NCI-H226 (cell line): ENCODE results near the gene HRC.

ENCODE experiments used
- DNase-seq: peaks from one replicate; pipeline ENCODE4 v3.0.0-alpha.2; 2015

The HRC gene

DNA sequence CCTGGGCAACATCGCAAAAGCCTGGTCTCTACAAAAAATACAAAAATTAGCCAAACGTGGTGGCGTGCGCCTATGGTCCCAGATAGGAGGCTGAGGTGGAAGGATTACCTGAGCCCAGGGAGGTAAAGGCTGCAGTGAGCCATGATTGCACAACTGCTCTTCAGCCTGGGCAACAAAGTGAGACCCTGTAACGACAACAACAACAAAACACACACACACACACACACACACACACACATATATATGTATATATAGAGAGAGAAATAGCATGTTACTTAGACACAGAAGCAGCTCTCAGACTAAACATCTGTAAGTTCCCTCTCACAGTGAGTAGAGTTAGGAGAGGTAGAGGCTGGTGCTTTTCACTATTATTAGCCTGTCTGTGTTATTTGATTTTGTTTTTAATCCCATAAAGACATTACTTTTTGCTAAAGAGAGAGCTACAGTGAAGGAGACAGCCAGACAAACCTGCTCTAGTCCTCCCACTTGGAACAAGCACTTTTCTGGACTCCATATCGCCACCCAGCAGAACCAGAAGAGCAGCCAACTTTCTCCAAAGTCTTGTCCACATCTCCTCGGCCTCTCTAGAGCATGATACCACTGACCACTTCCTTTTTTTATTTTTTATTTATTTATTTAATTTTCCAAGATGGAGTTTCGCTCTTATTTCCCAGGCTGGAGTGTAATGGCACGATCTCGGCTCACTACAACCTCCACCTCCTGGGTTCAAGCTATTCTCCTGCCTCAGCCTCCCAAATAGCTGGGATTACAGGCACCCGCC is 43.8 kb downstream of the HRC start:
- DNase-seq: no peak

- DNase-seq: no peak
Measured at GRCh38 chr19:49110567-49110966, 44.6 kb downstream of the HRC start.

DNA sequence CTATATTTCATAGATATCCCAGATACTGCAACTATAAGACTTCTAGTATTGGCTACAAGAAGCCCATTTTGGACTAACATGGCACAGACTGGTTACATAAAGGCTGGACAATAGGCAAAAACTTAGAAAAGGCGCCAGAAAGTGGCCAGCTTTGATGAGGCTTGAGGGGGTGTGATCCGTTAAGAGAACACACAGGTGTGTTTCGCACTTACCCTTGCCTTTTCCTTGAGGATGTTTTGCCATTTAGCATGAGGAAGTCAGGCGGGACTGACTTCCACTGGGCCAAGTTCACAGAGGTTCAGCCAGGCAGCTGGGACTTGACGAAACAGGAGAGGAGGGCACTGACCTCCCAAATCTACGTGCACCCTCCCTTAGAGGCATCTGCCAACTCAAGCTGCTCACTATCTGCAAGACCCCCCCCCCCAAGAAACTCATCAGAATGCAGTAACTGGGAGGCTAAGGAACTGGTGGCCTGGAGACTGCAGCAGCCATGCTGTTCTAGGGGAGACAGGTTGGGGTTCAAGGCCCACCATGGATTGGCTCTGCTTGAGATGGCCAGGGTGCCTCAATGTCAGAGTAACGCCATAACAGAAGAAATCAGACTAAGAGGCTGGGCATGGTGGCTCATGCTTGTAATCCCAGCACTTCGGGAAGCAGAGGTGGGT is 45.5 kb downstream of the HRC start:
- DNase-seq: no peak

DNA sequence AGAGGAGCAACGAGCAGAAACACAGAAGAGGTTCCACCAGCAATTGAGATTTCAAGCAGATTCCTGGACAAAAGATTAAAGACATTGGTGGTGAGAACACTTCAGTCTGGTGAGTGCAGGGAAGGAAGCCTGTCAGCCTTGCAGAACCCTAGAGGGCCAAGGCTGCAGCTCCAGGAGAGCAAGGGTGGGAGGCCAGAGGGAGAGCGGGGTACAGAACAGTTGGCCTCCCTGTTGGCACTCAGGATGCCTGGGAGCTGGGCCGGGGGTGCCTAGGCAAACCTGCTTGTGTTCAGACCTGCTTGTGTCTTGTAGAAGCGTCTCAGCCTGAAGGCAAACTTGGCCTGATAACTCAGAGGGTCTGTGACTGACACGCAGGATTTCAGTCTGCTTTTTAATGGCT is 46.1 kb downstream of the HRC start:
- no peak for DNase-seq

- DNase-seq: no peak
Measured at GRCh38 chr19:49107625-49108459, 47.4 kb downstream of the HRC start.

DNA sequence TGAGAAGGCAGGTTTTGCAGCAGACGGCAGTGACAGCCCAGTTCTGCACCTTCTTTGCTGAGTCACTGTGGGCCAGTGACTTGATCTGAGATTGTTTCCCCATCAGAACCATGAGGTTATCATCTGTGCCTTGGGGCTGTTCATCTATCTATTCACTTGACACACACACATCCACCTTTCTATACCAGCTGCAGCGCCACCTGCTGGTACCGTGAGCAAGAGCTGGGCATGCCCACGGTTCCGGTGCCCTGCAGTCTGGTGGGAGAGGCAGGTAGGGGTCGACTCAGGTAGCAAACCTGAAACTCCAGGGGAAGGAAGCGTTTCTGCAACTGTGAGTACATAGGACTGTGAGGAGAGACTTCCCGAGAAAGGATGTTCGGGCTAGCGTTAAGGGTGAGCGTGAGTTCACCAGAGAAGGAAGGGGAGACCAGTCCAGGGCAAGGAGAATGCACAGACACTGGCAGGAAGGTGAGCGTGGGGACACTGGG is 48.5 kb downstream of the HRC start:
- DNase-seq: peak; percentile 42

- no peak for DNase-seq
Measured at GRCh38 chr19:49104229-49104864, 50.8 kb downstream of the HRC start.

DNA sequence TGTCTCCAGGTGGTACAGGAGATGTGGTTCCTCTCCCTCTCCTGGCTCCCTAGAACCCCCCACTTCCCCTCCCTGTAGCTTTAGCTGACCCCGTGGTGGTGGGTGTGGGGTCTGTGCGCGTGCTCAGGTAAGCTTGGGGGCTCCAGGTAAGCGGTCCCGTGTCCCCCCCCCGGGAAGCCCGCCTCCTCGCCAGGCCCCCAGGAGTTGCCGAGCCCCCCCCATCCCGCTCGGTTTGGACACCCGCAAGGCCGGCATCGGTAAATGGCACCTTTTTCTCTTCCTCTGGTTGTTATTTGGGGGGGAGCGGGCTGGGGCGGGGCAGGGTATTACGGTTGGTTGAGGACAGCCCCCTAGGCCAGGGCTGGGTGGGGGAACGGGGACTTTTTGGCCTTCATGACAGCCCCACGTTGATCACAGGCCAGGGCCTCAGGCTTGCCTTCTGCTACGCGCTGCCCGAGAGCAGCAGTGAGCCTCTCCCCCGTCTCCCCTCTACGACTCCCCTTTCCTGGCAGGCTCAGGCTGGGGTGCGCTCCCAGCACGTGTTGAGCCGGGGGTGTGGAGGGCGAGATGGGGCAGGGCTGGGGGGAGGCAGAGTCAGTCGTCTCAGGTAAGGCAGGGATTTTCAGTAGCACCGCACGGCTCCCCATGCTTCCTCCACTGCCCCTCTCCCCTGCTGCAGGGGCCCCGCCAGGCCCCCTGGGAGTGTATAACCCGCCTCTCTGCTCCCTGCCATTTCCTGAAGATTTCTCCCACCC is 51.7 kb downstream of the HRC start:
- no peak for DNase-seq

DNA sequence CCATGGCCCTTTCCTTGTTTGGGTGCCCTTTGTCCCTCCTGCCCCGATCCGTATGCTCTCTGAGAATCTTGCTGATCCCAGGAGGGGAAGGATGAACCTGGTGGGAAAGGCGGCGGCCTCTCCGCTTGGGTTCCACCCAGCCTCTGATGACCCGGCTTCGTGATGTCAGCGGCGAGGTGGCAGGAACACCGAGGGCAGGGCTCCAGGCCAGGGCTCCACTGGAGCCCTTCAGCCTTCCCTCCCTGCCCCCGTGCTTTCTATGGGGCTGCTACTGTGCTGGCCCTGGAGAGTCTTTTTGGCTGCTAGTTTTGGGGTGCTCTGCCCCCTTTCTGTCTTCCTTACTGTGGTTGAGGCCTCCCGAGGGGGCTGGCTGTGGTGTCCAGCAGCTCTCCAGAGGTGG is 52.9 kb downstream of the HRC start:
- DNase-seq: no peak
